GM18867 (cell line): ENCODE measurements around the gene ARRB1.

ENCODE experiments used
- ATAC-seq: cut with Tn5 transposase; IDR thresholded peaks from one replicate; pipeline ENCODE4 v1.9.1; 2021; ENCODE audit warnings: mild to moderate bottlenecking, moderate library complexity; ENCODE audit not compliant: unreplicated experiment

ARRB1 gene

GRCh38 chr11:75239531-75240290, 111.8 kb downstream of the ARRB1 start:
- no peak for ATAC-seq

- ATAC-seq: no peak
Observed at GRCh38 chr11:75238595-75239440, 112.6 kb downstream of the ARRB1 start.

GRCh38 chr11:75237050-75237449, 114.4 kb downstream of the ARRB1 start:
- no peak for ATAC-seq

- no peak for ATAC-seq
Observed at GRCh38 chr11:75236062-75236461, 115.4 kb downstream of the ARRB1 start.

DNA sequence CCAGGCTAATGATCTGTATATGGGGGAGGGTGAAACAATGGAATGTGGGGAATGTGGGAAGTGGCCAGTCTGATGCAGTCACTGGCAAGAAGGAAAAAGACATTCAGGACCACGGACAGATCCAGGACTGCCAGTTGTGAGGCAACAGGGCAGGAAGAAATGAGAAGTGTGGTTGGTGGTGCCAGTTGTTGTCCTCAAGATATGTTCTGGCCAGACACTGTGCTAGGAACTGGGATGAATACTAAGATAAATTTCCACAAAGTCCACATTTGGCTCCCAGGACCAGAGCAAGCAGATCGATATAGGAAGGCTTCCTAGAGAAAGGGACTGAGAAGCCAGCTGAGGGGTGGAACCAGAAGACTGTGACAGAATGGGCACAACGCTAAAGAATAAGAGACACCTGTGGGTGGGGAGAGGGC, 117.7 kb downstream of the ARRB1 start:
- no peak for ATAC-seq

- ATAC-seq: no peak
Observed at GRCh38 chr11:75230621-75231020, 120.8 kb downstream of the ARRB1 start.

DNA sequence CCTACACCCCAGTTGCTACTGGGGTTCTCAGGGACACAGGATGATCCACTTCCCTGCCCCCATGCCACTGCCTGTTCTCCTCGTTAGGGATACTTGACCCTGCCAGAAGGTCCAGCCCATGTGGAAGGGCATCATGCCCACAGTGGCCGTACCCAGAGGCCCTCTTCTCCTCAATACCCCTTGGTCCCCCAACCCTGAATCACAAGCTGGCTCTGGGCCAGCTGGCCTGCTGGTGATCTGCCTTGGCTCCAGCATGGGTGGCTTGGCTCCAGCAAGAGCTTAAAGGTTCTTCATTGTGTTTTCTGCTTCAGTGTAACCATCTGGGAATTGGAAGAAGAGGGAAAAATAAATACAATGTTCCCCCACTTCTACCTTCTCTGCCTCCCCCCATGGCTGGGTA, 122.0 kb downstream of the ARRB1 start:
- ATAC-seq: no peak

GRCh38 chr11:75225794-75226193, 125.7 kb downstream of the ARRB1 start:
- ATAC-seq: no peak

DNA sequence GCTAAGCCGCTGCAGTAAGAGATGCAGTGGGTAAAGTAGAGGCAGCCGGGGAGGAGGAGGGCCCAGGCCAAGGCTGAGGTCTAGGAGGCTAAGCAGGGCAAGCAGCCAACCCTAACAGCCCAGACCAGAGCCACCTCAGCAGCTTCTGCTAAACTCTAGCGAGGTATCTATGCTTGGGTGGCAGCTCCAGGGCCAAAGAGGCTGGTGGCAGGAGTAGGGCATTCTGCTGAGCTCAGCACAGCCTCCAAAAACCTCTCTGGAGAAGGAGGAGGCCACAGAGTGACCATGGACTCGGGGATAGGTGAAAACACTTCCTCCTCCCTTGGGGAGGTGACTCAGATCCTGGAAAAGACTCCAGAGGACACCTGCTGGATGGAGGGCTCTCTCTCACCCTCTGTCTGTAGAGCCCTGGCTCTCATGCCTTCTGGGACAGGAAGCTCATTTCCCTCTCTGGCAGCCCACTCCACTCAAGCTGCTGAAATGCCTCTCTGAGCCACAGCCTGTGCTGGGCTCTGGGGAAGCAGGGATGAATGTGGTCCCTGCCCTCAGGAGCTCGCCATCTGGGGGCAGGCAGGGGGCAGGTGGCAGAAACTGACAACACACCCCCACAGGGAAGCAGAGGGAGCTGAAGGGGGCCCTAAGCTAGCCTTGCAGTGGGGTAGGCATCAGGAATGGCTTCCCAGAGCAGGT, 127.4 kb downstream of the ARRB1 start:
- ATAC-seq: no peak

- no peak for ATAC-seq
Observed at GRCh38 chr11:75219869-75220268, 131.6 kb downstream of the ARRB1 start.

DNA sequence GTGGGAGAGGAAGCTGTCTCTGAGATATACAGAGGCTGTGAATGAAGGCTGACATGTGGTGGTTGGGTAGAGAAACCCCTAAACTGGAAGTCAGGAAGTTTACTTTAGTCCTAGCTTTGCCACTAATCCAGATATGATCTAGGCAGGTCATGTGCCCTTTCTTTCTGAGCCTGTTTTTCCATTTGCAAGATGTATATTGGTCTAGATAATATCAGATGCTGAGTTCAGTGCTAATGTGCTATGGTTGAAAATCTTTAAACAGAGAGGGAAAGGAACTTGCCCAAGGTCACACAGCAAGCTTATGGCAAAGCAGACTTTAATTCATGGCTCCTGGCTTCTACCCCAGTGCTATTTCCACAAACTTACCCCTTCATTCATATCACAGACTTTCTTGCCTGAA, 136.6 kb downstream of the ARRB1 start:
- no peak for ATAC-seq

GRCh38 chr11:75214411-75214821, 137.0 kb downstream of the ARRB1 start:
- no peak for ATAC-seq
